OCI-LY3 (cell line): ENCODE measurements around the gene TMEM233.

ENCODE experiments used
- H2AFZ ChIP-seq: fragments of 200-600, 300-600 bp; shearing (Covaris generic); 2 replicates; pipeline ENCODE4 v1.6.0; 2014; ENCODE audit warnings: antibody characterized with exemption, low read depth, low read length
- H3K27ac ChIP-seq: fragments of 200-600, 300-600 bp; sonication (generic); 2 replicates; pipeline ENCODE4 v1.5.1; 2014; ENCODE audit warnings: mild to moderate bottlenecking, low read length, moderate library complexity, mixed read lengths
- H3K27me3 ChIP-seq: fragments of 200-600, 300-600 bp; sonication (generic); 2 replicates; pipeline ENCODE4 v1.6.1; 2014; ENCODE audit warnings: low read depth, low read length, mixed read lengths
- H3K36me3 ChIP-seq: fragments of 200-600, 300-600 bp; sonication (generic); replicated peaks from 2 replicates; pipeline ENCODE3; 2014; ENCODE audit warnings: low read depth, low read length, mixed read lengths
- H3K4me1 ChIP-seq: fragments of 300-600, 200-600 bp; sonication (generic); 2 replicates; pipeline ENCODE4 v1.6.1; 2014; ENCODE audit warnings: low read length, mixed read lengths
- H3K4me2 ChIP-seq: fragments of 200-600, 300-600 bp; sonication (generic); 2 replicates; pipeline ENCODE4 v1.6.1; 2014; ENCODE audit warnings: low read length, mixed read lengths
- H3K4me3 ChIP-seq: fragments of 300-600, 200-600 bp; sonication (generic); 2 replicates; pipeline ENCODE4 v1.5.1; 2014; ENCODE audit warnings: antibody characterized with exemption, mild to moderate bottlenecking, low read length, moderate library complexity
- H3K79me2 ChIP-seq: fragments of 300-600, 200-600 bp; shearing (Covaris generic); 2 replicates; pipeline ENCODE4 v1.6.1; 2014; ENCODE audit warnings: mild to moderate bottlenecking, low read length, mixed read lengths
- H3K9ac ChIP-seq: fragments of 300-600, 200-600 bp; shearing (Covaris generic); 2 replicates; pipeline ENCODE4 v1.6.0; 2014; ENCODE audit warnings: mild to moderate bottlenecking, low read length, moderate library complexity
- H3K9me3 ChIP-seq: fragments of 200-600, 300-600 bp; shearing (Covaris generic); 2 replicates; pipeline ENCODE4 v1.6.1; 2014; ENCODE audit warnings: low read length, mixed read lengths; ENCODE audit not compliant: insufficient read depth
- H4K20me1 ChIP-seq: fragments of 200-600, 300-600 bp; sonication (generic); 2 replicates; pipeline ENCODE4 v1.6.1; 2016; ENCODE audit warnings: low read length, mixed read lengths; ENCODE audit not compliant: insufficient read depth
- EZH2phosphoT487 ChIP-seq: fragments of 200-600 bp; shearing (Covaris generic); IDR thresholded peaks from 2 replicates; pipeline ENCODE4 v1.6.1; 2018; ENCODE audit warnings: antibody characterized with exemption, mixed run types, low read depth
- TF ChIP-seq, protein P1 (sequence below): fragments of 200-600, 300-600 bp; sonication (generic); IDR thresholded peaks from 2 replicates; pipeline ENCODE4 v1.5.1; 2014; ENCODE audit warnings: antibody characterized with exemption, low read length, low read depth

TMEM233 gene

DNA sequence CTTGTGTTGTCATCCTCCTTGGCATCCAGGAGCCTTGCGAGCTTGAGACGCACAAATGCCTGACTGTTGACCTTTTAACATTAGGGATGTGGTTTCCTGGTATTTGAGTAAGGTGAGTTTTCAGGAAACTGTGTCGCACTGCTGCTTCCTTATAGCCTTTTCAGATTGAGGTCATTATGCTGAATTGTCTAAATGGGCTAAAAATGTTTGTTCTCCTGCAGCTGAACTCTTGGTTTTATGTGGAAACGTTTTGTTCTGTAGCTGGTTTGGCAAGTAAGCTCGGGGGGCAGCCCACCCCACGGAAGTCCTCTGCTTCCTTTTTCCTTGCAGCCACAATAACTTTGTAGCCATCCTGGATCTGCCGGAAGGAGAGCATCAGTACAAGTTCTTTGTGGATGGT is 80.1 kb downstream of the TMEM233 start:
- peaks cover 30% of the 10 kb centered on the region for H3K79me2 ChIP-seq
- no peak overlapping the region for H3K9ac ChIP-seq
- H3K27ac ChIP-seq: no peak overlapping the region
- H2AFZ ChIP-seq: no peak overlapping the region
- H3K4me1 ChIP-seq: 0 out of 2 replicates have a peak, but pooled peaks cover 4% of the 10 kb centered on the region
- peaks cover 70% of the 10 kb centered on the region for H3K36me3 ChIP-seq
- no peaks in the 10 kb centered on the region for H3K27me3 ChIP-seq
- H3K9me3 ChIP-seq: no peaks in the 10 kb centered on the region
- H4K20me1 ChIP-seq: no peaks in the 10 kb centered on the region
- no peak overlapping the region for H3K4me3 ChIP-seq
- TF ChIP-seq EZH2phosphoT487: no peak
- TF ChIP-seq, protein P1, sequence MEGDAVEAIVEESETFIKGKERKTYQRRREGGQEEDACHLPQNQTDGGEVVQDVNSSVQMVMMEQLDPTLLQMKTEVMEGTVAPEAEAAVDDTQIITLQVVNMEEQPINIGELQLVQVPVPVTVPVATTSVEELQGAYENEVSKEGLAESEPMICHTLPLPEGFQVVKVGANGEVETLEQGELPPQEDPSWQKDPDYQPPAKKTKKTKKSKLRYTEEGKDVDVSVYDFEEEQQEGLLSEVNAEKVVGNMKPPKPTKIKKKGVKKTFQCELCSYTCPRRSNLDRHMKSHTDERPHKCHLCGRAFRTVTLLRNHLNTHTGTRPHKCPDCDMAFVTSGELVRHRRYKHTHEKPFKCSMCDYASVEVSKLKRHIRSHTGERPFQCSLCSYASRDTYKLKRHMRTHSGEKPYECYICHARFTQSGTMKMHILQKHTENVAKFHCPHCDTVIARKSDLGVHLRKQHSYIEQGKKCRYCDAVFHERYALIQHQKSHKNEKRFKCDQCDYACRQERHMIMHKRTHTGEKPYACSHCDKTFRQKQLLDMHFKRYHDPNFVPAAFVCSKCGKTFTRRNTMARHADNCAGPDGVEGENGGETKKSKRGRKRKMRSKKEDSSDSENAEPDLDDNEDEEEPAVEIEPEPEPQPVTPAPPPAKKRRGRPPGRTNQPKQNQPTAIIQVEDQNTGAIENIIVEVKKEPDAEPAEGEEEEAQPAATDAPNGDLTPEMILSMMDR: no peak
- H3K4me2 ChIP-seq: no peak overlapping the region

- no peak overlapping the region for H3K4me2 ChIP-seq
- 0 out of 2 replicates have a peak, but pooled peaks cover 4% of the 10 kb centered on the region for H3K4me1 ChIP-seq
- no peak overlapping the region for H3K27ac ChIP-seq
- H2AFZ ChIP-seq: no peak overlapping the region
- no peaks in the 10 kb centered on the region for H3K27me3 ChIP-seq
- H3K9ac ChIP-seq: no peak overlapping the region
- H3K4me3 ChIP-seq: no peak overlapping the region
- peaks cover 77% of the 10 kb centered on the region for H3K36me3 ChIP-seq
- H4K20me1 ChIP-seq: no peaks in the 10 kb centered on the region
- no peaks in the 10 kb centered on the region for H3K9me3 ChIP-seq
- TF ChIP-seq EZH2phosphoT487: no peak
- TF ChIP-seq, protein P1: no peak
- peaks cover 22% of the 10 kb centered on the region for H3K79me2 ChIP-seq
Measured at GRCh38 chr12:119674560-119674959, 81.0 kb downstream of the TMEM233 start.

GRCh38 chr12:119676022-119676421 is 82.4 kb downstream of the TMEM233 start:
- Histone ChIP-seq H3K4me3 (no peak overlapping the region), H3K27me3 (no peaks in the 10 kb centered on the region), H3K36me3 (peaks cover 80% of the 10 kb centered on the region), H2AFZ (no peak overlapping the region), H3K4me1 (no peaks in the 10 kb centered on the region), H3K4me2 (no peak overlapping the region), H3K9me3 (no peaks in the 10 kb centered on the region), H3K9ac (no peak overlapping the region), H3K27ac (no peak overlapping the region), H4K20me1 (no peaks in the 10 kb centered on the region), H3K79me2 (peaks cover 7% of the 10 kb centered on the region)
- no peak for TF ChIP-seq EZH2phosphoT487
- TF ChIP-seq, protein P1: no peak

GRCh38 chr12:119676573-119676972 is 83.0 kb downstream of the TMEM233 start:
- peaks cover 5% of the 10 kb centered on the region for H3K4me1 ChIP-seq
- no peak overlapping the region for H3K27ac ChIP-seq
- peaks cover 83% of the 10 kb centered on the region for H3K36me3 ChIP-seq
- H3K4me3 ChIP-seq: no peak overlapping the region
- TF ChIP-seq EZH2phosphoT487: no peak
- TF ChIP-seq, protein P1: no peak
- no peak overlapping the region for H2AFZ ChIP-seq
- no peak overlapping the region for H3K9ac ChIP-seq
- no peaks in the 10 kb centered on the region for H4K20me1 ChIP-seq
- H3K27me3 ChIP-seq: no peaks in the 10 kb centered on the region
- 0 out of 2 replicates have a peak, but pooled peaks cover 3% of the 10 kb centered on the region for H3K79me2 ChIP-seq
- no peak overlapping the region for H3K4me2 ChIP-seq
- no peaks in the 10 kb centered on the region for H3K9me3 ChIP-seq
